ENCODE results near the gene GNL2.

The GNL2 gene

DNA sequence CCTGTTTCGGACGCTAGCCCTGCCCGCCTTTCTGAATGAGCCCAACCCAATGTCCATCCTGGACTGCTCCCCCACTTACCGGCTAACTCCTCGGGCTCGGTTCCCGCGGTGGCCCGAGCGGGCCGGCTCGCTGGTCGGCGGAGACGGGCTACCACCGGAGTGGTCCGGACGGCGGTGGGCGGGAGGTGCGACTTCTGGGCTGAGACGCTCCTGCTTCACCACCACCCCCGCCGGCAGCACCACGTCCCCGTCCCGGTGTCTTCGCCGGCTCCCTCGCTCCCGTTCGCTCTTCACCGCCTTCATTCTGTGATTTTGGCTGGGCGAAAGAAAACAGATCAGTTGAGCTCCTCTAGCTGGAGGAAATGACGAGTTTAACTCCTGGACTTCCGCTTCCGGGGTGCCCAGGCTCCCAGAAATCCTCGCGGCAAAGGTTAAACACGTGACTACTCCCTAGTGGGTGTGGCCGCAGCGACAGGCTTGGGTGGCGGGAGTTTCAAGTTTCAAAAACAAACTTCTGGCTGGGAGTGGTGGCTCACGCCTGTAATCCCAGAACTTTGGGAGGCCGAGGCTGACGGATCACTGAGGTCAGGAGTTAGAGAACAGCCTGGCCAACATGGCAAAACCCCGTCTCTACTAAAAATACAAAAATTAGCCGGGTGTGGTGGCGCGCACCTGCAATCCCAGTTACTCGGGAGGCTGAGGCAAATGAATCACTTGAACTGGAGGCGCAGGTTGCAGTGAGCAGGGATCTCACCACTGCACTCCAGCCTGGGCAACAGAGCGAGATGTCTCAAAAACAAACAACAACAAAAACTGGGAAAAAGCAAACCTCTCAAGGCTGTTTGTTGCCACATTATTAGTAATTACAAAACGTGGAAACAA is 41.6 kb downstream of the GNL2 start, which contains the start of gene SNIP1:
Gene SNIP1 (minus strand): TSS at position 367 of the 882 bp plus-strand sequence. CDS start 64 bp downstream, at position 303.
- Histone ChIP-seq H3K4me2 (ENCODE audit: low read length) (peak within 1 kb of the TSS; percentile 94), H3K27ac (ENCODE audit: low read length) (peak within 1 kb of the TSS; percentile 33), H3K36me3 (replicated peaks; ENCODE audit: low read depth, low read length) (no peaks in the 10 kb centered on the region), H3K27me3 (ENCODE audit: low read depth, low read length) (no peaks in the 10 kb centered on the region), H2AFZ (ENCODE audit: low read depth, low read length) (peak within 1 kb of the TSS; percentile 14; the same call in 1 of the 2 replicates), H3K79me2 (ENCODE audit: low read length) (peaks cover 18% of the 10 kb centered on the region), H4K20me1 (ENCODE audit: insufficient read depth, low read length) (peaks cover 12% of the 10 kb centered on the region), H3K9me3 (ENCODE audit: insufficient read depth, low read length) (no peaks in the 10 kb centered on the region), H3K9ac (ENCODE audit: low read length) (peak within 1 kb of the TSS; percentile 84), H3K4me3 (ENCODE audit: low read length) (peak within 1 kb of the TSS; percentile 99), H3K4me1 (ENCODE audit: low read length) (peaks cover 9% of the 10 kb centered on the region)
- TF ChIP-seq EZH2phosphoT487 (IDR thresholded peaks at IDR 0.05; ENCODE audit: low read depth): no peak
- TF ChIP-seq, protein P1, sequence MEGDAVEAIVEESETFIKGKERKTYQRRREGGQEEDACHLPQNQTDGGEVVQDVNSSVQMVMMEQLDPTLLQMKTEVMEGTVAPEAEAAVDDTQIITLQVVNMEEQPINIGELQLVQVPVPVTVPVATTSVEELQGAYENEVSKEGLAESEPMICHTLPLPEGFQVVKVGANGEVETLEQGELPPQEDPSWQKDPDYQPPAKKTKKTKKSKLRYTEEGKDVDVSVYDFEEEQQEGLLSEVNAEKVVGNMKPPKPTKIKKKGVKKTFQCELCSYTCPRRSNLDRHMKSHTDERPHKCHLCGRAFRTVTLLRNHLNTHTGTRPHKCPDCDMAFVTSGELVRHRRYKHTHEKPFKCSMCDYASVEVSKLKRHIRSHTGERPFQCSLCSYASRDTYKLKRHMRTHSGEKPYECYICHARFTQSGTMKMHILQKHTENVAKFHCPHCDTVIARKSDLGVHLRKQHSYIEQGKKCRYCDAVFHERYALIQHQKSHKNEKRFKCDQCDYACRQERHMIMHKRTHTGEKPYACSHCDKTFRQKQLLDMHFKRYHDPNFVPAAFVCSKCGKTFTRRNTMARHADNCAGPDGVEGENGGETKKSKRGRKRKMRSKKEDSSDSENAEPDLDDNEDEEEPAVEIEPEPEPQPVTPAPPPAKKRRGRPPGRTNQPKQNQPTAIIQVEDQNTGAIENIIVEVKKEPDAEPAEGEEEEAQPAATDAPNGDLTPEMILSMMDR (IDR thresholded peaks at IDR 0.05; ENCODE audit: low read depth, low read length): no peak

DNA sequence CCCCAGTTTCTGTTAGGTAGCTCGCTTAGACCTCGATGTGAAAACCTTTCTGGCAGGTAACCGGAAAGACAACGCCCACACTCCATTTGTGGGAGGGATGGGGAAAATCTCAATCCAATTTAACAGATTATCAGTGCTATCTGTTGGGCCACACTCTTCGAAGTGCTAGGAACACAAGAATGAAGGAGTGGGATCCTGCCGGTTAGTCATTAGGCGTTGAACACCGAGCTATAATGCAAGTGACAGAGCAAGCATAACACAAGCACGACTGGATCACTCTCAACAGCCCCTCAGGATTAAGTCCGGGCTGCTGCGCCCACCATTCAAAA is 42.2 kb downstream of the GNL2 start:
- peaks cover 18% of the 10 kb centered on the region for H3K79me2 ChIP-seq (ENCODE audit: low read length)

DNA sequence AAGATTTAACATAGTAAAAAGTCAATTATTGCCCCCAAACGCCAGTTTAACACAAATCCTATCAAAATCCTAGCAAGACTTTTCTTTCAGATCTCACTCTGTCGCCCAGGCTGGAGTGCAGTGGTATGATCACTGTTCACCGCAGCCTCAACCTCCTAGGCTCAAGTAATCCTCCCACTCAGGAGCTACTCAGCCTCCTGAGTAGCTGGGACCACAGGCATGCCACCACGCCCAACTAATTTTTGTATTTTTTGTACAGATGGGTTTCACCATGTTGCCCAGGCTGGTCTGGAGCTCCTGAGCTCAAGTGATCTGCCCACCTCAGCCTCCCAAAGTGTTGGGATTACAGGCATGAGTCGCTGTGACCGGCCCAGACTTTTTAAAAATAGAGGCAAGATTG is 46.4 kb downstream of the GNL2 start:
- peaks cover 12% of the 10 kb centered on the region for H4K20me1 ChIP-seq (ENCODE audit: insufficient read depth, low read length)
- H3K36me3 ChIP-seq (replicated peaks; ENCODE audit: low read depth, low read length): peaks cover 7% of the 10 kb centered on the region
- no peak overlapping the region for H2AFZ ChIP-seq (ENCODE audit: low read depth, low read length)
- H3K9ac ChIP-seq (ENCODE audit: low read length): no peak overlapping the region
- H3K4me1 ChIP-seq (ENCODE audit: low read length): peaks cover 9% of the 10 kb centered on the region
- TF ChIP-seq, protein P1 (IDR thresholded peaks at IDR 0.05; ENCODE audit: low read depth, low read length): no peak
- H3K27me3 ChIP-seq (ENCODE audit: low read depth, low read length): no peaks in the 10 kb centered on the region
- H3K9me3 ChIP-seq (ENCODE audit: insufficient read depth, low read length): no peaks in the 10 kb centered on the region
- peaks cover 18% of the 10 kb centered on the region for H3K79me2 ChIP-seq (ENCODE audit: low read length)
- no peak overlapping the region for H3K27ac ChIP-seq (ENCODE audit: low read length)
- H3K4me2 ChIP-seq (ENCODE audit: low read length): no peak overlapping the region
- H3K4me3 ChIP-seq (ENCODE audit: low read length): no peak overlapping the region

More for the DNA sequence above, 42.2 kb downstream of the GNL2 start:
- Histone ChIP-seq H3K9me3 (ENCODE audit: insufficient read depth, low read length) (no peaks in the 10 kb centered on the region), H3K9ac (ENCODE audit: low read length) (peak overlapping the region; percentile 84), H3K4me1 (ENCODE audit: low read length) (peaks cover 9% of the 10 kb centered on the region), H3K36me3 (replicated peaks; ENCODE audit: low read depth, low read length) (no peaks in the 10 kb centered on the region), H3K4me2 (ENCODE audit: low read length) (peak overlapping the region; percentile 94), H3K27ac (ENCODE audit: low read length) (peak overlapping the region; percentile 33; the same call in 1 of the 2 replicates), H3K27me3 (ENCODE audit: low read depth, low read length) (no peaks in the 10 kb centered on the region), H3K4me3 (ENCODE audit: low read length) (peak overlapping the region; percentile 99), H2AFZ (ENCODE audit: low read depth, low read length) (no peak overlapping the region), H4K20me1 (ENCODE audit: insufficient read depth, low read length) (peaks cover 12% of the 10 kb centered on the region)
- TF ChIP-seq, protein P1 (IDR thresholded peaks at IDR 0.05; ENCODE audit: low read depth, low read length): no peak
- no peak for TF ChIP-seq EZH2phosphoT487 (IDR thresholded peaks at IDR 0.05; ENCODE audit: low read depth)

DNA sequence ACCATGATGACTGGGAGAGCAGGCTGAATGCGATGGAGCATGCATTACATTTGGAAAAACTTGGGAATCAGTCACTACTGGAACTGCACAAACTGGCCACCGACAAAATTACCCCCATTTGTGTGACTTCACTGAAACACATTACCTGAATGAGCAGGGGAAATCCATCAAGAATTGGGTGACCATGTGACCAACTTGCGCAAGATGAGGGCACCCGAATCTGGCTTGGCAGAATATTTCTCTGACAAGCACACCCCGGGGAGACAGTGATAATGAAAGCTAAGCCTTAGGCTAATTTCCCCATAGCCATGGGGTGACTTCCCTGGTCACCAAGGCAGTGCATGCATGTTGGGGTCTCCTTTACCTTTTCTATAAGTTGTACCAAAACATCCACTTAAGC is 50.7 kb downstream of the GNL2 start:
- no peaks in the 10 kb centered on the region; the same call in 1 of the 2 replicates for H3K79me2 ChIP-seq (ENCODE audit: low read length)

More for the DNA sequence above, 50.7 kb downstream of the GNL2 start:
- H3K36me3 ChIP-seq (replicated peaks; ENCODE audit: low read depth, low read length): peaks cover 7% of the 10 kb centered on the region
- H3K9me3 ChIP-seq (ENCODE audit: insufficient read depth, low read length): no peaks in the 10 kb centered on the region
- TF ChIP-seq EZH2phosphoT487 (IDR thresholded peaks at IDR 0.05; ENCODE audit: low read depth): no peak
- TF ChIP-seq, protein P1 (IDR thresholded peaks at IDR 0.05; ENCODE audit: low read depth, low read length): no peak
- no peaks in the 10 kb centered on the region for H4K20me1 ChIP-seq (ENCODE audit: insufficient read depth, low read length)
- no peak overlapping the region for H2AFZ ChIP-seq (ENCODE audit: low read depth, low read length)
- H3K4me3 ChIP-seq (ENCODE audit: low read length): no peak overlapping the region
- H3K4me1 ChIP-seq (ENCODE audit: low read length): no peaks in the 10 kb centered on the region
- H3K27ac ChIP-seq (ENCODE audit: low read length): no peak overlapping the region
- no peaks in the 10 kb centered on the region for H3K27me3 ChIP-seq (ENCODE audit: low read depth, low read length)
- H3K4me2 ChIP-seq (ENCODE audit: low read length): no peak overlapping the region
- H3K9ac ChIP-seq (ENCODE audit: low read length): no peak overlapping the region

Data from OCI-LY3 (cell line).